GM19351 (cell line): ENCODE data around the gene SEMA3C.

Experiments
- ATAC-seq: cut with Tn5 transposase; IDR thresholded peaks from one replicate; pipeline ENCODE4 v1.9.1; 2021; ENCODE audit warnings: mild to moderate bottlenecking, moderate library complexity; ENCODE audit not compliant: unreplicated experiment

SEMA3C gene

GRCh38 chr7:80711531-80711930 lies 207.3 kb downstream of the SEMA3C start:
- no peak for ATAC-seq

GRCh38 chr7:80708123-80708522 lies 210.7 kb downstream of the SEMA3C start:
- no peak for ATAC-seq

DNA sequence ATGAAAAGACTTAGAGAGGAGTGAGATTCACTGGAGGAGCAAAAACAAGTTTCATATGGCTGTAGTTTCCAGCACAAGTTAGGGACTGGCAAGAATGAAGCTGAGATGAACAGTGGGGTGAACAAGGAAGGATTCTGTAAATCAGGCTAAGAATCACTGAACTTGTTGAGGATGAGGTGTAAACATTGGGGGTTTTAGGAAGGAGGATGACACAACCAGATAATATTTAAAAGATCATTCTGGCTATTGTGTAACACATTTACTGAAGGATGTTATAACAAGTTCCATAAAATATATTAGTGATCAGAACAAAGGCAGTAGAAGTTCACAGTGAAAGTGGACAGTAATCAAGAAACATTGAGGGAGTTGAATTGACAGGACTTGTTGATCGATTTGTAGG lies 211.5 kb downstream of the SEMA3C start:
- no peak for ATAC-seq

DNA sequence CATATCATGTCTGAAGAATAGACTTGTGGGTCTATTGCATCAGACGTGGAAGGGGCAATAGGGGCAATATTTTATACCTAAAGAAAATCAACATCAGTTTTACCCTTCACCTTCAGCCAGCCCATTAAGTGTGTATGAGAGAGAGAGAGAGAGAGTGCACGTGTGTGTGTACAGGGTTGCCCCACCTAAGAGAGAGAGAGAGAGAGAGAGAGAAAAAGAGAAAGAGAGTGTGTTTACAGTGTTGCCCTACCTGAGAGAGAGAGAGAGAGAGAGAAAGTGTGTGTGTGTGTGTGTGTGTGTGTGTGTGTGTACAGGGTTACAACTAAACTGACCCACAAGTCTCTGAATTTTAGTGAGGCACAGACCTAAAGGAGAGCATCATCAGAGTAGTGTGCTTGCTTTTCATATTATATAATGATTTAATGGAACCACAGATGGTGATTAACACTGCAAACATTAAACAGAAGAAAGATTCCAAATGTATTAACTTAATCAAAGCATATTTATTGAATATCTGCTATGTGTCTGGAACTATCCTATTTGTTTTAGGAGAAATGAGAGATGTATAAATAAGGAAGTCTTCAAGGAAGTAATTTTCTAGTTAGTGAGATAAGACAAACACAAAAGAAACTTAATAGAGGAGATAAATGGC lies 213.6 kb downstream of the SEMA3C start:
- no peak for ATAC-seq

GRCh38 chr7:80703272-80703671 lies 215.6 kb downstream of the SEMA3C start:
- no peak for ATAC-seq

DNA sequence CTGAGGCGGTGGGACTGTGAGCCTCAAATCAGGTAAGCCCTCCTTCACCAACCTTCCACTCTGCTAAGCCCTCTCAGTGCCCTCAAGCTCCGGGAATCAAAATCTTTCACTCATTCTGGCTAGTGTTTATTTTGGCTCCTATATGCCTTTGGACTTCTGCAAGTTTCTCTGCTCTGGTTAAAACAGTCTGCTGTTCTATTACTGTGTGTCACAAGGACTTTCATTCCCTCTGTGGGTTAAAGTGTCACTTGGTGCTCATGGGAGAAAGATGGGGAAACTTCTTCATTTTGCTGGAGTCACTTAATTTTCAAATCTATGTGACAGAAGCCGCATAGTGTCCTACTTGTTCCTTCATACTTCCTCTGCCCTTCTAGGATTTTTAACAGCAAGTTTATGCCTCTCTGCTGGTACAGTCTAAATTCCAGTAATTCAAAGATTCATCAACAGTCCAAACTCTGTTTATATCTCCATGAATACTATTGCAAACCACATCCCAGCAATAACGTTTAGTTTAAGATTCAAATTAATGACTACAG lies 219.1 kb downstream of the SEMA3C start:
- no peak for ATAC-seq

GRCh38 chr7:80699045-80699638 lies 219.7 kb downstream of the SEMA3C start:
- peak; percentile 85 for ATAC-seq
